HG03432 (cell line): Measurements from ENCODE around the gene NTN1.

Experiments used
- ATAC-seq: cut with Tn5 transposase; IDR thresholded peaks from one replicate; pipeline ENCODE4 v1.9.1; 2021; ENCODE audit warnings: mild to moderate bottlenecking, moderate library complexity; ENCODE audit not compliant: unreplicated experiment

The NTN1 gene

DNA sequence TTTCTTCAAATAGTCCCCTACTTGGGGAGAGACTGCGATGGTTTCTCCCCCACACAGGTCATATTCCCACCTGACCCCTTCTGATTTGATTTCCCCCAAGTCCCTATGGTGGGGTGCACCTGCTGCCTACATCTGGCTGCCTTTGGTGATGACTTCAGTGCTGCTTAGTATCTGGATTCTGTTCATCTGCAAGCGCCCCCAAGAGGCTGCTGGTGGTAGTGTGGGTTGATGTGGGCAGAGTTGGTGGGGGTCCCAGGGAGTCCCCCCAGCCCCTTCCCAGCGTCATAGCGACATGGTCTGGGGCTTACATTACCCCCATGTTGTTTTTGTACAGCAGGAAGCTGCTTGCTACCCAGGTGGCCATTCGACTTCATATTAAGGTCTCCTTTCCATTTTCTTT lies 99.2 kb downstream of the NTN1 start:
- no peak for ATAC-seq

DNA sequence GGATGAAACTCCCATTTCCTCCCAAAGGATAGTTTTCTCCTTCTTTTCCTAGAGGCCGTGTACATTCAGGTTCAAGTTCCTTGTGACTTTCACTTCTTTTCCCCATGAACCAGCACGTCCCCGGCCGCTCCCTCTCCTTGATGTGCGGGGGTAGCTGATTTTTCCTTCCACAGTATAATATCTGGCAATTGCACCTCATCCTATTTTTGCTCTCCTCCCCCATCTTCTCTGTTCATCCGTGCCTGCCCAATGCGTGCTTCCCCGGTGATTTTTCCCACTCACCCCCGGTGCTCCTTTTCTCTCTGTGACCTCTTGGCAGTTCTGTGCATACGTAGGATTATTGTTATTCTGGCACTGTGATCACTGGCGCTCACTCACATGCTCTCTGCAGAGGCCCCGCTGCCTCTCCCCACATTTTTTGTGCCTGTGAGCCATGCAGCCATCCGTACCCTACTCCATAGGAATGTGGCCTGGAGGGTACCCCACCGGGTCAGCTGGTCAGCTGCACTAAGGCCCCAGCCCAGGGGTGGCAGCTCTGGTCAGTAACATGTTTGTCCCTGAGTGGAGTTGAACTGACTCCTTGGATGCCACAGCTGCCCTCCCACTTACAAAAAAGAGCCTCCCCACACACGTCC lies 100.0 kb downstream of the NTN1 start:
- ATAC-seq: no peak

DNA sequence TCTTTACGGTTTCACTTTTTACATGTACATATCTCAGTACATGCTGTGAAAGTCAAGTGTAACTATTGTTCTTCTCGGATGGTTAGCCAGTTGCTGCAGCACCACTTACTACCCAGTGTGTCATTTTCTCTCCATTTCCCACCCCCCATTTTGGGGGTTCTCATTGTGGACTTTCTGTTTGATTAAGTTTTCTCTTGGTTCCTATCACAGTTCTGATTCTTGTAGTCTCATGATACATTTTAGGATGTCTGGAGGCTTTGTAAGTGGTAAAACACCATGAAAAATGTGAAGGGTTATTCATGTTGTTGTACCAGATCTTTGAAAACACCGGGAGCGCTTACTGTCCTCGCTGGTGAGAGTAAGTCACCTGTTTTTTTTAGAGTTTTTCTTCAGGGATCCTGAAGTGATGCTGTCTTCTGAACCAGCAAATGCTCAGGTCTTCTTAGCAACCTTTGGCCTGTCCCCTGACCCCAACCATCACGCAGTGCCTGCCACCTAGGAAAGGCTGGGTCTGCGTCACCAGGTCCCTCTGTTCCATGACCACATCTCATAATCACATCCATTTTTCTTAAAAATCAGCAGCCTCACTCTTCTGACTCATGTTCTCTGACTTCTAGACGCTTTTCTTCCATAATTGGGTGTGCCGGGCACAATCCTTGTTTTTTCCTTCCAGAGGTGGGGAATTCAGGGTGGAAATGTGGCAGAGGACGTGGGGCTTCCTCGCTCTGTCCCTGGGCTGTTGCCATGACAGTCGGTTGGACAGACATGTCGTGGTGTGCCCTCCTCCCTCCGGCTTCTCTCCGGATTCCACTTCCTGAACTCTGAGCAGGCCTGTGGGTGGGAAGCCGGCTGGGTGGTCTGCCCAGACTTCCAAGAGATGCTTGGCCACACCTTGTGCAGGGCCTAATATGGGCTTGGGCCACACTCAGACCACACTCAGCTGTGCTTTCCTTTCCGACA lies 102.6 kb downstream of the NTN1 start:
- no peak for ATAC-seq

DNA sequence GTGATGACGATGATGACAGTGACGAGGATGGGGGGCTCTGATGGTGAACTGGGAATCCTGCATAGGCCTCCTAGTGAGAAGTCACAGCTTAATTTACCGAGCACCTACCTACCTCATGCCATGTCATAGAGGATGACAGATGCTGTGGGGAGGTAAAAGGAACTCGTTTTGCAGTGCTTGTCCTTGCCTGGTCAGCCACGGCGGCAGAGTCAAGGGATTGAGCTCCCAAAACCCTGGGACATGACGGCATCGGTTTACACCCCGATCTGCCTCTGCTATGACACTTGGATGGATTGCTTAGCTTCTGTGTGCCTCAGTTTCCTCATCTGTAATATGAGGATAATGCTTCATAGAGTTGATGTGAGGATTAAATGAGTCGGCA lies 103.2 kb downstream of the NTN1 start:
- ATAC-seq: no peak

DNA sequence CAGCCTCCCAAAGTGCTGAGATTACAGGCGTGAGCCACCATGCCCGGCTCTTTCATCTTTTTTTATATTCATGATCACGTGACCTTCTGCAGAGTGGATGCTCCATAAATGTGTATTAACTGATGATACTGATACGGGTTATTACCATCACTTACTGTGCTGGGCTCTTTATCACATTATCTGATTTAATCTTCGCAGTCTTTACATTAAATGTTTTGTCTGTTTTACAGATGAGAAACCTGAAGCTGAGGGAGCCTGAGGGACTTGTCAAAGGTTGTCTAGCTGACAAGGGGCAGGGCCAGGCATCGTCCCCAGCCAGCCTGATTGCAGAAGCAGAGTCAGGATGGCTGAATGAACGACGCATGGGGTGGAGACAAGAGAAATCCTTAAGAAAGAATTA lies 104.4 kb downstream of the NTN1 start:
- ATAC-seq: no peak

DNA sequence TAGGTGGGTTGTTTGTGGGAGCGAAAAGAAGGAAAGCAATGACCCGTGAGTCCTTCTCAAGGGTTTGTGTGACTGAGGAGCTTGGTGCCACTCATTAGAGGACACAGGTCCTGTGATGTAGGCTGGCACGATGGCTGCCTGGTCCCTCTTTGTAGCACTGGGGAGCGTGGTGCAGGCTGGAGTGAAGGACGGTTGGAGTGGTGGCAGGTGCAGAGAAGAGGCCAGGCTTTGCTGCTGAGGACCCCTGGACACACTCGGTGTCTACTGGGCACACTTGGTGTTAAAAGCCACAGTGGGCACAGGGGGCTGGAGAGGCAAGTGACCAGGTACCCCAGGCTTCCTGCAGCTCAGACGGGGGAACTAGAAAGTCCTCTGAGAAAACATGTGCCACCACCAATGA lies 106.0 kb downstream of the NTN1 start:
- no peak for ATAC-seq

DNA sequence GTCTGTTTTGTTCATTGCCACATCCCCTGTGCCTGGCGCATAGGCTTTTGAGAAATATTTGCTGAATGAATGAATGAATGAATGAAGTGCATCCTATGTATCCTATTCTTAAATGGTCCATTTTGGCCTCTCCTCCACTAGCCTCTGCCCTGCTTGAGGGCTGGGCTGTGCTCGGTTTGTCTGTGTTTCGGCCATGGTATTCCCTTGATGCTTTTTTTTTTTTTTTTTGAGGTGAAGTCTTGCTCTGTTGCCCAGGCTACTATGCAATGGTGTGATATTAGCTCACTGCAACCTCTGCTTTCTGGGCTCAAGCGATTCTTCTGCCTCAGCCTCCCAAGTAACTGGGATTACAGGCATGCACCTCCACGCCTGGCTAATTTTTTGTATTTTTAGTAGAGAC lies 110.1 kb downstream of the NTN1 start:
- no peak for ATAC-seq

DNA sequence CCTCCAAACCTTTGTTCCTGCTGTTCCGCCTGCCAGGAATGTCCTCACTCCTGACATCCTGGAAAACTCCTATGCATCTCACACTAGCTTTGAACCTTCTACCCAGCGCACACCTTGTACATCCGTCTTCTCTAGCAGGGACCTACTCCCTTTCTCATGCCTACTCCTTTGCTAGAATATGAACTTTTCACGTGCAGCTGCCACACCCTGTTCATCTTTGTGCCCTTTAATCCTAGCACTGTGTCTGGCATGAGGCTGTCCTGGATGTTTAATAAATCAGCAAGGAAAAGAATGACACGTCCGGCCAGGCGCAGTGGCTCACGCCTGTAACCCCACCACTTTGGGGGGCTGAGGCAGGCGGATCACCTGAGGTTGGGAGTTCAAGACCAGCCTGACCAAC lies 111.0 kb downstream of the NTN1 start:
- no peak for ATAC-seq

DNA sequence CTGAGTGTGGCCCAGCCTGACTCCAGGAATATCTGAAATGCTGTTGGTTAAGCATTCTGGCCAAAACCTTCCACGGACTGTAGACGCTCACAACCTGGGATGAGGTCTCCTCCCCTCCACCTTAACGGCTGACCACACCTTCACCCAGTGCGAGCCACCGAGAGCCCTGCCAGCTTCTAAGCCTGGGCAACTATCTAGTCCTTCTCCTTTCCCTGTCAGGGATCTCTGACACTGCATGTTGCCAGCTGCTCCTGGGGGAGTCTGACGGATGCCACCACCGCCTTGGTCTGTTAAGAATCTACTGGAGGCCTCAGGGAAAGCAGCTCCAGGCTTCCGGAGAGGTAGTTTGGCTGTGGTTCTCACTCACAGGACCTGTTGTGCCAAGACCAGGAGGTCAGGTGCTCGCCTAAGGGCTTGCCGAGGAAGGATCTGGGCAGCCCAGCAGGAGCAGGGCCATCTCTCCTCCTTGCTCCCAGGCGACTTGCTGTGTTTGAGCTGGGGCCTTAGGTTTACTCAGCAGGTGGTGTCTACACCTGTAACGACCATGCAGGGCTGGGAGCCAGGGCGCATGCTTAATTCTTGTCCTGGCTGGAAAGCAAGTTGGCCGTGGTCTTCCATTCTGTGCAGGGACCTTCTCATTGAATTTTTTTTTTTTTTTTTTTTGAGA lies 111.8 kb downstream of the NTN1 start:
- ATAC-seq: no peak

DNA sequence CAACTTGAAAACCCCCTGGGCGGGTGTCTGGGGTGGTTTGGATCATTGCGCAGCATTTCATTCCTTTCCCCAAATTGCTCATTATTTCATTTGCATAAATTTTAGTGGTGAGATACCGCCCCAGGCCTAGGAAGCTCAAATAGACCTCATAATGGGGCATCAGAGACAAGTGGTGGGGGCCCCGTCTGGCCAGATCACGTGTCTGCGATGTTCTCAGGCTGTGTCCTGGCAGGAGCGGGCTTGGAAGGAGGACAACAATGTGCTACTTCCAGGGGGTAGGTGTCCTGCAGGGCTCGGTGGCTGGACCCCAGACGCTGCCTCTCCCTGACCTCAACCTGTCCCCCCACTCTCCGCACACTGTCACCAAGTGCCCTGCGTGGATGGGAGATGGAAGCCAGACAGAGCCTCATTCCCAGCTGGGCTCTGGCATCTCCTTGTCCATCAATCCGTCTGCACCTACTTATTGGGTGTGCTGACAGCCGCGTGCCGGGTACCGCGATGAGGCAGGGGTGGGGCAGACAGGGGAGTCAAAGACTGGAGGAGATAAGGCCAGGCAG lies 116.9 kb downstream of the NTN1 start:
- ATAC-seq: no peak

DNA sequence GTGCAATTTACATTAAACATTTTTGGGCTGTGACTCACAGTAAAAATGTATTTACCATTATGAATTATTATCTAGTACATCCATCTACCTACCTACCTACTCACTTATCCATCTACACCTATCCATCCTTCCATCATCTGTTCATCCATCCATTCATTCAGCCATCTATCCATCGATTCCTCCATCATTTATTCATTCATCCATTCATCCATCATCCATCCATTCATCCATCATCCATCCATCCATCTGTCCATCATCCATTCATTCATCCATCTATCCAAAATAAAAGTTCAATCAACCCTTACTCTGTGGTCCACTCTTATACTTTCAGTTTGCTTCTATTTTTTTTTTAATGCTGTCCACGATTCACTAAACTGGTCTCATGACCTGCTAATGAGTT lies 118.4 kb downstream of the NTN1 start:
- ATAC-seq: no peak

DNA sequence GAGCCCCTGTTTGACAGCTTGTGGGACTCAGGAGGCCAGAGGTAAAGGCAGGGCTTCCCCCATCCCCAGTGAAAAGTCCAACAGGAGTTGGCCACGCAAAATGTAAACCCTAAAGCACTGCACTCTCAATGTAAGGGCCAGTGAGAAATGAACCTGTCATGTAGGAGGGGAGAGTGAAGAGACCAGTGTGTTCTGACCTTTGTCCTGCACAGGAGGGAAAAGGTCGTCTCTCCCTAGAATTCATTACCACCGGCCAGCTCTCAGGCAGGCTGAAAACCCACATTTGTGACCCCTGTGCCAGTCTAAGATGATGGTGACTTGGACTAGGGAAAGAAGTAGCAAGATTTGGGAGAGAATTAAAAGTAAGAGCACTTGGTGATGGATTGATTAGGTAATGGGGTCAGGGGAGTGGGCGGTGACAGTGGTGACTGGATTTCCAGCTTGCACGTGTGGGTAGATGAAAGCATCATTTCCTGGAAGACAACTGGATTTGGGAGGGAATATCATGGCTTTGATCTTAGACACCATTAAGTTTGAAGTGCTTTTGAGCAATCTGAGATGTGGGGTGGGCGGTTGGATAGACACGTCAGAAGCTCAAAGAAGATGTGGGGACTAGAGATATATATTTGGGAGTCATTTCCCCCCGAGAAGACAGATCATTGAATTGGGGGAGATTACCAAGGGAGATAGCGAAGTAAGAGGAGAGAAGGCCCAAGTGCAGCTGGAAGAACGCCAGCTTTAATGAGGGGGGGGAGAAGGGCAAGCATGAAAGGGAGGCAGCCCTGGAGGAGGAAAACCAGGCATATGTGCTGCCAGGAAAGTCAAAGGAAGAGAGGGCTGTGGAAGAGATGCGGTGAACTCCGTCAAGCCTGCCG lies 119.5 kb downstream of the NTN1 start:
- ATAC-seq: no peak

DNA sequence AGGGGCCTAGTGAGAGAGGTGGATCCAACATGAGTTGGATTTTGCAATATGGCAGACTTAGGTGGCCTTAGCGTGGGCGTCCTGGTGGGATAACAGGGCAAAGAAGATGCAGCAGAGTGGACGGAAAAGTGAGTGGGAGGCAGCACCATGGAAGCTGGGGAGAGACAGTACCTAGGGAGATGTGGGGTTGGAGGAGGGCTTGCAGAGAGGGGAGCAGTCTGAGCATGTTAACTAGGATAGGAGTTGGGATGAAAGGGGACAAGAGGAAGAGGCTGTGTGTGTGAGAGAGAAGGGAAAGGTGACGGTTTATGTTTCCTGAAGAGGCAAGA lies 120.1 kb downstream of the NTN1 start:
- no peak for ATAC-seq

DNA sequence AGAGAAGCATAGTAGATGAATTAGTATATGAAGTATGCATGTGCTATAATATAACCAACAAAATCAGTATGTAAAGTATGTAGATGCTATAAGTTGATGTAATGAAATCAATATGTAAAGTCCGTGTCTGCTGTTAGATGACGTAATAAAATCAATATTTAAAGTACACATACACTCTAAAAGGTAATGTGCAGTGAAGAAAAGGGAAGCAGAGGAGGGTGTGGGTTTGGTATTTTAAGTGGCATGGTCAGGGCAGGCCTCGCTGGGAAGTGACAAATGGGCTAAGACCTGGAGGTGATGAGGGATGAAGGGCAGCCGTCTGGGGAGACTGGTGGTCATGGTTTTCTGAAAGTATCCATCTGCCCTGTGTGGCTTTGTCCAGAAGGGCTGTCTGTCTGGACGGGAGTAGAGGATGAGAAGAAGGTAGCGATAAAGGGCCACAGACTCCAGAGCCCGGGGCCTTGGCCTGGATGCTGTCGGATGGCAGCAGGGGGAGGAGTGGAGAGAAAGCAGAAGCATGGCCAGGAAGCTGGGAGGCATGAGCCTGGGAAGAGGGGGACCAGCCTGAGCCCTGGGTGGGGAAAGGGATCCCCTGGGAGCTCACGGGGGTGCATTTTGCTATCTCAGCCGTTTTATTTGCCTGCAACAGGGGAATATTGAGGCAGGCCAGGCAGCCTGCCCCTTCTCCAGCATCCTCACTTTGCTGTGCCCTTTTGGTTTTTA lies 121.6 kb downstream of the NTN1 start:
- no peak for ATAC-seq

DNA sequence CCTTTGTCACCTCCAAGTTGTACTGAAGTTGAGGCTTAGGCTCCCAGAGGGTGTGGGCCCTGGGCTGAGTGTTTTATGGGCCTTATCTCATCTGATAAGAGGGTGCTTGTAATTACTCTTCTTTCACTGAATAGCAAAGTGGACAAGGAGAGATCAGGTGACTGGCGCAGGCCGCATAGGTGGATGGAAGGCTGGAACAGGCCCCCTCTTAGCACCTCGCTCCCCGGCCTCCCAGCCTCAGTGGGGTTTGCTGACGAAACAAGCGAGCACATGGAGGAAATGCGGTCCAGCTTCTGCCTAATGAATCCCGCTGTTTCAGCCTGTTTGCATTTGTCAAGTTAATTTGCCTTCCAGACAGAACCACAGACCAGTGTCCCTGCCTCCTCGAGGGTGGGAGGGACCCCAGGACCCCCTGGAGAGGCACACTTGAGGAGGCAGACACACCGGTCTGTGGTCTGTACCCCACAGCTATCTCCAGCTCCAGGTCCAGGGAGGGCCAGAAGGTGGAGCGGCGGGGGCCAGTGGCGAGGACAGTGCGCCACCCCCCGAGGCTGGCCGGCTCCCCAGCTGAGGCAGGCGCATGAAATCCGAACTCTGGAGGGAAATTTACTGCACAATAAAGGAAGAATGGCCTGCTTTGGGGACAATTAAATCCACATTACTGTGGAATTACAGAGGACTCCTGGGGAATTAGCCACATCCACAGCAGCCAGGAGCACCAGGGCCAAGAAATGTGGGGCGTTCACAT lies 123.4 kb downstream of the NTN1 start:
- no peak for ATAC-seq

DNA sequence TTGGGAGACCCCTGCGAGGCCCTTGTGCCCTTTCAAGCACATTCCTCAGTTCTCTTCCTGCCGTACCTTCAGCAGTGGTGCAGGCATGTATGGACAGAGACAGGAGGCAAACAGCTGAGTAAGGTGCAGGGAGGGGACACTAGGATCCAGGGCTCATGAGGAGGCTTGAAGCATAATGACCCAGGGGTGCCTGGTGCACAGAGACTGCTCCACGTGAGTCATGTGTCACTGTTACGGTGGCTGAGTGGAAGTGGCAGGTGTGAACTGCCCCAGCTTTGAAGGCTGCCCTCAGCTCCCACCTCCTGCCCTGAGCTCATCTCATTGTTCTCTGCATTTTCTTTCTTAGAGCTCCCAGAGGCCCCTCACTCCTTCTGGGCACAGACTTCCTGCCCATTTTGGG lies 124.8 kb downstream of the NTN1 start:
- ATAC-seq: no peak

DNA sequence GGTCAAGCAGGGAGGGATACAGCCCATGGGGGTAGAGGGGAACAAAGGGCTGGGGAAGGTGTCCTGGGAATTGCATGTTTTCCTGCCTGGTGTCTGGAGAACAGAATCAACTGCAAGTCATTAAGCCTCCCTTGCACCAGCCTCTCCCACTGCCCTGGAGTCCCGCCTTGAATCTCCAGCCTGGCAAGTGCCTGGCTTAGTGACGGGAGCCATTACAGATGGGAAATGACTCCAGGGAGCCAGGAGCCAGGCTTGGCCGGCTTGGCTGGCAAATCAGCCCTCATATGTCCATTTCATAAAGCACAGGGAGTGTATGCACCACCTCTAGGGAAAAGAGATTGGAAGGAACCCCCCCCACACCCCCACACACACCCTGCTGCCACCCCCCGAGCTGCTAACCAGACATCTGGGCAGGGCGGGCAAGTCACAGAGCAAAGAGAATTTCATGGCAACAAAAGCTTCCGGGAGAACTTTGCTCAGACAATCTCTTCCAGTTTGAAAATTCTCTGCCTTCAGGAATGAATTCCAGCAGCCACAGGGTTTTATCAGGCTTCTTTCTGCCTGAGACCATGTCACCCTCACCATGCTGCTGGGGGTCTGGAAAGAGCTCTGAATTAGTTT lies 127.7 kb downstream of the NTN1 start:
- no peak for ATAC-seq

DNA sequence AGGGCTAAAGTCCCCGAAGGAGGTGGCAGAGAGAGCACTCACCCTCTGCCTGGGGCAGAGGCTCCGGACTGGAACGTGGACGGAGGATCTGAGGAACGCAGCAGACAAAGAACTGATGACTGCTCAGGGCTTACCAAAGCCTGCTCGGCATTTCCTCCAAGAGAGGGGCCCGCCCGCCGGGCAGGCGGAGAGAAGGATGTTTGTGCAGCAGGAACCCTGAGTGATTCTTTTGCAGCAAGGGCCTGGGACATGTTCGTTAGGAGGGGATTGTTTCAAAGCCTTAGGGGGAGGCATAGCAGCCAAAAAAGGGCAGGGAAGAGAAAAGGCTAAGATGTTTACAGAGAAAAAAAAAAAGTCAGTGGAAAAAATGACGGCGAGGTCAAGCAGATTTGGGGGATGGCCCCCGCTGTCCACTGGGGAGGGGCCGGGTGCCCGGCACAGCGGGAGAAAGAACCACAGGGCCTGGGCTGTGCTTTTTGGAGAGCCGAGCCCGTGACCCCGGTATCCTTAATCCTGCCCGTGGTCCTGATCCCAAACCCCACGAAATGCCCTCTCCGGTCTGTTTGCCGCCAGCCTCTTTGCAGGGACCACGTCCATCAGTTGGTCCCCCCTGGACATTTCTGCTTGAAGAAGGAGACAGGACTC lies 129.3 kb downstream of the NTN1 start:
- no peak for ATAC-seq

DNA sequence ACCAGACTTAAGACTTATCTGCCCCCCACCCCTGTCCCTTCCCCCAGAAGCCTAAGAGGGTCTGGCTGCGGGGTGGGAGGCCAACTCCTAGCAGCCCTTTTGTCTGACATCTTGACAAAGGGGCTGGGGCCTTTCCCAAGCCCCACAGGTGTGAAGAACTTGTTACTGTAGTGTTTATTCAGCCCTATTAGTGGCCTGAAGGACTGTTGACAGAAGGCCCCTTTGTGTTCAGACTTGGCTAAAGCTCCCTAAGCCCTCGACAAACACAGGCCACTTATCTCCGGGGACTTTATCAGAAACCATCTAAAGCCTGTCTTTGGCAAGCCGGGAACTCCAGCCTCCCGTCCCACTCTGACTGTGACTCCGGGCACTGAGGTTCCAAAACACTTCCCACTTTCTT lies 129.8 kb downstream of the NTN1 start:
- no peak for ATAC-seq
